HTERT RPE-1 (cell line): ENCODE results near the gene SNTA1.
"Not testable (repeated sequence)": the region's sequence is repeated elsewhere in the genome, so short reads cannot be mapped to it uniquely, and the experiment has no call there.

Experiments used
- in situ Hi-C: fragments of 300-500 bp; cut with MboI; formaldehyde crosslinking; loops from 4 replicates; pipeline ENCODE4 v1.14.3; 2020; ENCODE audit warnings: low sequenced_read_pairs

Gene SNTA1

GRCh38 chr20:33400812-33401183 is 42.8 kb downstream of the SNTA1 start:
- in situ Hi-C loops = no loop called here

GRCh38 chr20:33399924-33400323 is 43.6 kb downstream of the SNTA1 start:
- in situ Hi-C loops = no loop called here

GRCh38 chr20:33394718-33395117 is 48.8 kb downstream of the SNTA1 start:
- in situ Hi-C loops = no loop called here

GRCh38 chr20:33393609-33394008 is 50.0 kb downstream of the SNTA1 start:
- in situ Hi-C loops = no loop called here

GRCh38 chr20:33391722-33392415 is 51.7 kb downstream of the SNTA1 start:
- in situ Hi-C loops = no loop called here

GRCh38 chr20:33389326-33389725 is 54.2 kb downstream of the SNTA1 start:
- in situ Hi-C loops = not testable (repeated sequence)

- in situ Hi-C loops = no loop called here
These were observed 55.3 kb downstream of the SNTA1 start for GRCh38 chr20:33388268-33388667.

- in situ Hi-C loops = no loop called here
These were observed 56.4 kb downstream of the SNTA1 start for GRCh38 chr20:33387177-33387576.

GRCh38 chr20:33386673-33387072 is 56.9 kb downstream of the SNTA1 start:
- in situ Hi-C loops = no loop called here

- in situ Hi-C loops = no loop called here
These were observed 66.2 kb downstream of the SNTA1 start for GRCh38 chr20:33377366-33377765.

- in situ Hi-C loops = no loop called here
These were observed 69.6 kb downstream of the SNTA1 start for GRCh38 chr20:33373735-33374605.

GRCh38 chr20:33372993-33373441 is 70.5 kb downstream of the SNTA1 start:
- in situ Hi-C loops = no loop called here

GRCh38 chr20:33370291-33370690 is 73.3 kb downstream of the SNTA1 start:
- in situ Hi-C loops = no loop called here

- in situ Hi-C loops = no loop called here
These were observed 80.7 kb downstream of the SNTA1 start for GRCh38 chr20:33362898-33363297.

- in situ Hi-C loops = no loop called here
These were observed 83.9 kb downstream of the SNTA1 start for GRCh38 chr20:33359399-33360261.
